Measurements from ENCODE around the gene AVL9.

Gene AVL9

DNA sequence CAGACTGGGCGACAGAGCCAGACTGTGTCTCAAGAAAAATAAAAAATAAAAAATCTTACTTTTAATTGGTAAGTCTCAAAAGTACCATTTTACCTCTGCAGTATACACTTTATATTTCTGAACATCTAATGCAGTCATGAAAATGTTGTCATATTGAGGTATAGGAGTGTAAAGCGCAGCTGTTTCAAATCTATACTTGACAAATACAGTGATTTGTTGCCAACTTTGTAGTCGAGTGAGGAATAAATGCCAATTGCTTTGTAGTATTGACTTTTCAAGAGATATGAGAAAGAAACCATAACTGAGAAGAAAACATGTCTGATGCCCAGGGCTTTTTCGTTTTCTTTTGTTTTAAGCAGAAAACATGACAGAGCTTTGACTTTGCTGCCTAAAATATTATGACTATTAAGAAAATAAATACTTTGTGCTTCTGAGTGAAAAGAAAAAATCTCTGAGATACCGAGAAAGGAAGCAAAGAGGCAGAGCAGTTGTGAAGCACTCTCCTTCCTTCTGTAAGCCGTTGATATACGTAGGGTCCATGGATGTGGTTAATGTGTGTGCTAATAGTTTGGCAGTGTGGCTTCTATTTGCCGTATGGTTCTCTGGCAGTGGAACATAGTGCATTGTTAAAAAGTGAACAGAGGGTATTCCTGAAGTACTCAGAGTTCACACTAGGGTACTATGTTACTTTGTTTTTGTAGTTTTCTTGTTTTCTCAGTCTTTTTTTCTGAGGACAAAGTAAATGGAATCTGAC lies 38.2 kb downstream of the AVL9 start:
- in situ Hi-C loops (cut with HindIII; ENCODE audit: low sequenced_read_pairs): no loop called here

DNA sequence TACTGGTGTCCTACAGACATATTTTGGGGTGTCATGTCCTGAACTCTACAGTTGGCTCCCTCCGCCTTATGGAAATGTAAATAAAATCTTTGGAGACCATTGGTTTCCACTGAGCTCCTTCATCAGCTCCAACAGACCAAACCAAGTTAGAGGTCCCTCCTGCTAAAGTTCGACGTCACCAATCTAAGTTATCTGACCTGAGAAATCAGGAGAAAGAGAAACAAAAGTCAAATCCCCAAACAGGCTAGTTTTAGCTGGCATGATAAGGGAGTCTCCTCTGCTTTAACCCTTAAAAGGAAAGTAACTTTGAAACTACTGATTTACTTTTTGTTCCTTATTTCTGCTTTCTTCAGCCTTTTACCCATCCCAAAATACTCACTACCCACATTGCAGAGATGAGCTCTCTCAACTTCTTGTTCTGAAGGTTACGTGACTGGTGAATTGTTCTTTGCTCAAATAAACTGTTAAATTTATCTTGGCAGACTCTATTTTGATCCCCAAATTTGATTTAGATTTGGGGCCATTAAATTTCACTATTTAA lies 39.9 kb downstream of the AVL9 start:
- in situ Hi-C loops (cut with HindIII; ENCODE audit: low sequenced_read_pairs): no loop called here

- in situ Hi-C loops (cut with HindIII; ENCODE audit: low sequenced_read_pairs): no loop called here
Observed at GRCh38 chr7:32536016-32536415, 40.7 kb downstream of the AVL9 start.

DNA sequence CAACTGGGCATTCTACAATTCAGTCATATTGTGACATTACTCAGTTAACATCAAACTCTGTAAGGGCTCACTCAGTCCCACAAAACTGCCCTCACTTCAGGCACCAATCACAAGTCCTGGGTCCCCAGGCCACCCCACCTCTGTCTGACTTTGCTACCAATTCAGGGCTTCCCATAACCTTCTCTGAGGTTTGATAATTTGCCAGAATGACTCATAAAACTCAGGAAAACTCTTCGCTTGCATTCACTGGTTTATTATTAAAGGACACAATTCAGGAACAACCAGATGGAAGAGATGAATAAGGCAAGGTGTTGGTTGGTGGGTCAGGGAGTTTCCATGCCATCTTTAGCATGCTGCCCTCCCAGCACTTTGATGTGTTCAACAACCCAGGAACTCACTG lies 41.3 kb downstream of the AVL9 start:
- in situ Hi-C loops (cut with HindIII; ENCODE audit: low sequenced_read_pairs): no loop called here

DNA sequence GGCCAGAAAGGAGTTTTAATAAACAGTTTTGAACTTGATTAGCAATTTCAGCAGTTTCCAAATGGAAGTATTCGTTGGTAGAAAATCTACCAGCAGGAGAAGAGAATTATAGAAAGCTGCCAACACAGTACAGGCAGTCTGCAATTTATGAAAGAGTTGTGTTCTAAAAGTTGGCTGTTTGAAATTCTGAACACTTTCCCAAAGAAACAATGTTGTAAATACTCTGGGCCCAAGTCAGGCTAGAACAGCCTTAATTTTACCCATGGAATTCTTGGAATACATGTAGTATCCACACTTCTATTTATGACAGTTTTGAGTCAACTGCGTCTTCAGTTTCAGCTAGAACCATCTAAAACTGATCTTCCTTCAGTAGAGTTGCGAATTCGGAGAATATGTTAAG lies 42.5 kb downstream of the AVL9 start:
- in situ Hi-C loops (cut with HindIII; ENCODE audit: low sequenced_read_pairs): no loop called here

GRCh38 chr7:32539366-32539765 lies 44.1 kb downstream of the AVL9 start:
- in situ Hi-C loops (cut with HindIII; ENCODE audit: low sequenced_read_pairs): no loop called here

- in situ Hi-C loops (cut with HindIII; ENCODE audit: low sequenced_read_pairs): no loop called here
Observed at GRCh38 chr7:32539919-32540531, 44.7 kb downstream of the AVL9 start.

- in situ Hi-C loops (cut with HindIII; ENCODE audit: low sequenced_read_pairs): no loop called here
Observed at GRCh38 chr7:32542595-32542994, 47.3 kb downstream of the AVL9 start.

GRCh38 chr7:32559480-32559879 lies 64.2 kb downstream of the AVL9 start:
- in situ Hi-C loops (cut with HindIII; ENCODE audit: low sequenced_read_pairs): no loop called here

DNA sequence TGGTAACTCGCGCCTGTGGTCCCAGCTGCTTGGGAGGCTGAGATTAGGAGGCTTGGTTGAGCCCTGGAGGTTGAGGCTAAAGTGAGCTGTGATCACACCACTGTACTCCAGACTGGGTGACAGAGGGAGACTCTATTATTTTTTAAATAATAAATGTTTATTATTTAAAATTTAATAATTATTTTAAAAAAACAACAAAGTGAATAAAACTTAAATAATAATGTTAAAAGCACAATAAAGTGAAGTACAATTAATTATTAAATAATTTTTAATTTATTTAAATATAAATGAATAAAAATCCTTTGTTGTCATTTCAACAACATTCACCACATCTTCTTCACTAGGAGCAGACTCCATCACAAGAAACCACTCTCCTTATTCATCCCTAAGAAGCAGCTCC lies 64.8 kb downstream of the AVL9 start:
- in situ Hi-C loops (cut with HindIII; ENCODE audit: low sequenced_read_pairs): no loop called here

GRCh38 chr7:32561613-32562012 lies 66.3 kb downstream of the AVL9 start:
- in situ Hi-C loops (cut with HindIII; ENCODE audit: low sequenced_read_pairs): no loop called here

DNA sequence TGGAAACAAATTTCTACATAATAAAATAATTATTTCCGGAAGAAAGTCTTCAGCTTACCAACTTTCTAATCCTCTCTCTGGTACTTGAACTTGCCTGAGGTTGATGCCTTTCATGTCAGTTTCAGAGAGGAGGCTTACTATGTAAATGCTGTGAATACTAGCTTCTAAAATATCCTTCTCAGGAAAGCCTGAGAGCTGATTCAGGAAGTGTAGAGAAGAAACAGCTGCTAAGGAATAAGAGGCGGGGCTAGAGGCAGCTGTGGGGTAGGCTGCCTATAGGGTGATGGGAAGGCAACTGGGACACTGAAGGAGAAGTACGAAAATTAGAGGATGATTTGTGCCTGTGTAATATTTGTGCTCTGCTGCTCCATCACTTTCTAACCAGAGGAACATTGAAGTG lies 69.3 kb downstream of the AVL9 start:
- in situ Hi-C loops (cut with HindIII; ENCODE audit: low sequenced_read_pairs): no loop called here

GRCh38 chr7:32569388-32570289 lies 74.3 kb downstream of the AVL9 start:
- in situ Hi-C loops (cut with HindIII; ENCODE audit: low sequenced_read_pairs): no loop called here

DNA sequence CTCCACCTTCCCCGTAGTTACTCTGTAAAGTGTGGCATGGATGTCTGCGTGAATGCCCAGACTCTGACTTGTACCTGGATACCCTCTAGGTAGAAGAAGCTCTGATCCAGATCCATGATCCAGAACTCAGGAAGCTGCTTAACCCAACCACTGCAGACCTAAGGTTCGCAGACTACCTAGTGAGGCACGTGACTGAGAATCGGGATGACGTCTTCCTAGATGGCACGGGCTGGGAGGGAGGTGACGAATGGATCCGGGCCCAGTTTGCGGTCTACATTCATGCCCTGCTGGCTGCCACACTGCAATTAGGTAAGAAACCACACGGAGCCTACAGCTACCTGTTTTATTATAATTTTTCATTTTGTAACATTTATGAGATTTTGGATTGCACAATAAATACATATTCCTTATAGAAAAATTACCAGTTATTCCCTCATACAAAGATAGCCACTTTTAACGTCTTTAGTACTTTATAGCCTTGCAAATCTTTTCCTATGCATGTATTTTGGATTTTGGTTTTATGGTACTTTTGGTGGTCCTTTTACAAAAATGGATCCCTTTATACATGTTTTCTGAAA lies 77.9 kb downstream of the AVL9 start:
- in situ Hi-C loops (cut with HindIII; ENCODE audit: low sequenced_read_pairs): no loop called here

DNA sequence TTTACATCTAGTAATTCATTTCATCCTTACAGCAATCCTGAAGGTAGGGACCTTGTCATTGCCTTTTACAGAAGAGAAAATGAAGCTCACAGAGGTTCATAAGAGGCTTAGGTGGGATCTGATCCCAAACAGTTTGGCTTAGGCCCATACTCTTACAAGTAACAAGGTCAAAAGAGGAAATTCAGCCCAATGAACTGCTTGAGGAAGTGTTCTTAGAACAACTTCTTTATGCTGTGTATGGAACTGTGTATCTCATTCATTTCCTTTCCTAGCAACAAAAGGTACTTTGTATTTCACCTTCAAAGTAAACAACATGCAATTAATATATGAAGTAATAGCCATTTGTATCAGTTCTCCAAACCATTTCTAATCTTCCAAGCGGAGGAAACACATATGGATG lies 79.3 kb downstream of the AVL9 start:
- in situ Hi-C loops (cut with HindIII; ENCODE audit: low sequenced_read_pairs): no loop called here

DNA sequence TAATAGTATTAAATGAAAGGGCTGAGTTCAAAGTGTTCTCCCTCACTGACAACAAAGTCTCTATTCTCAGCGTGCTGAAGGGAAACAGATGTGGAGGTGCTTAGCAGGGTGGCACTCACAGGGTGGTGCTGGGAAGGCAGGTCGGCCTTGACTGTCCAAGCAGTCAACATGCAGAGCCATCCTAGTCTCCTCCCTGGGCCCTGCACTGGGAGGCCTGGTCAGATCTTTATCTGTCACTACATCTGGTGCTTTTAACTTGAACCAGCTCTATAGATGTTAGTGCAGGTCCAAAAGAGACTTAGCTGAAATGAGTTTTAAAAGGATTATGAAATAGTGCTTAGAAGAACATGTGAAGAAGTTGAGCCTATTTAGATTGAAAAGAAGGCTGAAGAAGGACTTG lies 82.1 kb downstream of the AVL9 start:
- in situ Hi-C loops (cut with HindIII; ENCODE audit: low sequenced_read_pairs): no loop called here

DNA sequence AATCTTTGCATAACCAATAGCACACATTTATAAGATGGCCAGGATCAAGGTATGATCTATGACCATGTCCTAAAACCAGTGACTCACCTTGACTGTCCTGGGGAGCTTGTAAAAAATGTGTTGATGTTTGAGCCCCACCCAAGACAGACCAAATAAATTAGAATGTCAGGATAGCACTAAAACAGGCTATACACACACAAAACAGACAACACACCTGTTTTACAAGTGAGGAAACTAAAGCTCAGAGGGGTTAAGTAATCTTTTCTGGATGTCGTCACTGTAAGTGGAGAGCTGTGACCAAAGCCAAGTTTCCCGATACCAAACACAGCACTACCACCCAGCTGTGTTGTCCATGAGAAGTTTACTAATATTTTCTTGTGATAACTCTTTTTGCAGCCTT lies 84.5 kb downstream of the AVL9 start:
- in situ Hi-C loops (cut with HindIII; ENCODE audit: low sequenced_read_pairs): no loop called here

- in situ Hi-C loops (cut with HindIII; ENCODE audit: low sequenced_read_pairs): no loop called here
Observed at GRCh38 chr7:32580646-32581045, 85.4 kb downstream of the AVL9 start.

DNA sequence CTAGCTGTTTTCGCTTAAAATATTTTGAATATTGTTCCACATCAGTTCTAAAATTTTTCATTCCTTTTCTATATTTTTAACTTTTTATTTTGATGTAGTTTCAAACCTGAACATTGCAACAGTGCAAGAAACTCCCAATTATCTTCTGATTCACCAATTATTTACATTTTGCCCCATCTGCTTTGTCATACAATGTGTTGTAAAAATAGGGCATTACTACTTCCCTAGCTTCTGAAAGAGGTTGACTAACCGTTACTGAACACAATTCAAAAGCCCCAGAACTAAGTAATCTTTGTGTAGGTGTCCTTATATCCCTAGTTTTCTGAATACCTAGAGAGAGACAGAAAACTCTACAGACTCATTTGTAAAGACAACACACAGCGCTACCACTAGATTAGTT lies 86.7 kb downstream of the AVL9 start:
- in situ Hi-C loops (cut with HindIII; ENCODE audit: low sequenced_read_pairs): no loop called here

- in situ Hi-C loops (cut with HindIII; ENCODE audit: low sequenced_read_pairs): no loop called here
Observed at GRCh38 chr7:32583791-32584190, 88.5 kb downstream of the AVL9 start.

Measured in DLD1 (cell line).